ENCODE data around the gene SMURF1.

DNA sequence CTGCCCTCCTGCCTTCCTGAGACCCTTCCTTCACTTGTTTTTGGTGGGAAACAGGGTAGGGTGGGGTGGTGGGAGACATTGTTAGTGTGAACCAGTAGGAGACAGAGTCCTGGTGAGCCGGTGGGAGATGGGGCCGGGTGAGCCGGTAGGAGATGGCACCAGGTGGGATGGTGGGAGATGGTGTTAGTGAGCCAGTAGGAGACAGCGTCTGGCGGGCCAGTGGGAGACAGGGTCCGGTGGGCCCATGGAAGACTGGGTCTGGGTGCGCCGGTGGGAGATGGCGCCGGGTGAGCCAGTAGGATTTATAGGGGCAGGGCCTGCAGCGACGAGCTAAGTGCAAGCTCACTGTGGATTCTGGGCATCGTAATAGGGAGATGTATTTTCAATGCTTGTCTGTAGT lies 148.8 kb downstream of the SMURF1 start:
- no peak for TF ChIP-seq POLR2AphosphoS5 (IDR thresholded peaks at IDR 0.05; ENCODE audit: low read depth, low read length)
- no peak for TF ChIP-seq POLR2A (IDR thresholded peaks at IDR 0.05; ENCODE audit: low read depth, low read length)
- no peak for TF ChIP-seq TAF1 (IDR thresholded peaks at IDR 0.05; ENCODE audit: low read depth, low read length)
- no peak for TF ChIP-seq SPI1 (IDR thresholded peaks at IDR 0.05; ENCODE audit: low read depth, low read length)
- no peak for TF ChIP-seq PAX5 (IDR thresholded peaks at IDR 0.05; ENCODE audit: insufficient read depth, low read length, severe bottlenecking)

All from GM12891 (cell line).